ENCODE results near the gene PFKFB3.

DNA sequence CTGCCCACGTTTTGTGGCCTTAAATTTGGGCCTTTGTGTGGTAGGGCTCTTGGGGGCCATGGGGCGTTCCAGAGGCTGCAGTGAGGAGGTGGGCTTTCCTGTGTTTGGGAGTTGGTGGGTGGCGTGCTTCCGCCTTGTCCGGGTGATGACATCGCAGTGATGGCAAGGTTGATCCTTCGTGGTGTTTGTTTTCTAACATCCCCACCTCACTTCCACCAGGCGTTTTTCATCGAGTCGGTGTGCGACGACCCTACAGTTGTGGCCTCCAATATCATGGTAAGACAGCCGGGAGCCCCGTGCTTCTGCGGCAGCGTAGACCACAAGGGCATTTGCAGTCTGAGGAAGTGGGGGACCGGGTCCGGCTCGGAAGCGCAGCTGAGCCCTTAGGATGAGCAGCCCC lies 14.2 kb downstream of the PFKFB3 start:
- TF ChIP-seq, protein P1, sequence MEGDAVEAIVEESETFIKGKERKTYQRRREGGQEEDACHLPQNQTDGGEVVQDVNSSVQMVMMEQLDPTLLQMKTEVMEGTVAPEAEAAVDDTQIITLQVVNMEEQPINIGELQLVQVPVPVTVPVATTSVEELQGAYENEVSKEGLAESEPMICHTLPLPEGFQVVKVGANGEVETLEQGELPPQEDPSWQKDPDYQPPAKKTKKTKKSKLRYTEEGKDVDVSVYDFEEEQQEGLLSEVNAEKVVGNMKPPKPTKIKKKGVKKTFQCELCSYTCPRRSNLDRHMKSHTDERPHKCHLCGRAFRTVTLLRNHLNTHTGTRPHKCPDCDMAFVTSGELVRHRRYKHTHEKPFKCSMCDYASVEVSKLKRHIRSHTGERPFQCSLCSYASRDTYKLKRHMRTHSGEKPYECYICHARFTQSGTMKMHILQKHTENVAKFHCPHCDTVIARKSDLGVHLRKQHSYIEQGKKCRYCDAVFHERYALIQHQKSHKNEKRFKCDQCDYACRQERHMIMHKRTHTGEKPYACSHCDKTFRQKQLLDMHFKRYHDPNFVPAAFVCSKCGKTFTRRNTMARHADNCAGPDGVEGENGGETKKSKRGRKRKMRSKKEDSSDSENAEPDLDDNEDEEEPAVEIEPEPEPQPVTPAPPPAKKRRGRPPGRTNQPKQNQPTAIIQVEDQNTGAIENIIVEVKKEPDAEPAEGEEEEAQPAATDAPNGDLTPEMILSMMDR (conservative IDR thresholded peaks at IDR 0.05; ENCODE audit: low read depth, low read length), result no peak
- TF ChIP-seq CEBPB (IDR thresholded peaks at IDR 0.05; ENCODE audit: low read depth, low read length), result no peak
